Measurements from ENCODE around the gene MYOM1. TPM values are rescaled to one million over a fixed set of nuclear protein-coding genes. Genes with fewer than 3 reads are reported as not detected.

MYOM1 gene
- total RNA-seq, 1 donor from 2014 or later: 1.2 TPM

GRCh38 chr18:3060667-3061580, 158.8 kb downstream of the MYOM1 start:
- Histone ChIP-seq H3K4me1 (no peaks in the 10 kb centered on the region), H3K36me3 (no peaks in the 10 kb centered on the region), H3K27me3 (no peaks in the 10 kb centered on the region), H3K27ac (peak overlapping the region; percentile 54), H3K4me3 (no peak overlapping the region), H3K9me3 (no peaks in the 10 kb centered on the region)
- intact Hi-C loops (cut with DNase I): loop anchor here (5.0 to 10.0 kb wide), 2 partner anchors 46 to 129 kb away; partner anchors contain the start of gene LPIN2
- TF ChIP-seq CTCF (IDR thresholded peaks at IDR 0.05): no peak
- TF ChIP-seq POLR2AphosphoS5 (IDR thresholded peaks at IDR 0.05; ENCODE audit: insufficient read depth in 1 of 2, low read depth in 1 of 2): peak in 1 of 2 donors; percentile 23
- TF ChIP-seq POLR2A (IDR thresholded peaks at IDR 0.05): no peak
- DNase-seq (ENCODE audit: extremely low spot score in 2 of 2): no peak

- Histone ChIP-seq H3K4me3 (no peak overlapping the region), H3K9me3 (no peaks in the 10 kb centered on the region), H3K4me1 (no peaks in the 10 kb centered on the region), H3K36me3 (no peaks in the 10 kb centered on the region), H3K27me3 (no peaks in the 10 kb centered on the region), H3K27ac (peak overlapping the region; percentile 42)
- TF ChIP-seq CTCF (IDR thresholded peaks at IDR 0.05) (no peak), POLR2A (IDR thresholded peaks at IDR 0.05) (no peak), POLR2AphosphoS5 (IDR thresholded peaks at IDR 0.05; ENCODE audit: insufficient read depth in 1 of 2, low read depth in 1 of 2) (no peak)
- no peak for DNase-seq (ENCODE audit: extremely low spot score in 2 of 2)
- intact Hi-C loops (cut with DNase I): no loop called here
Observed at GRCh38 chr18:3059272-3059671, 160.5 kb downstream of the MYOM1 start.

- Histone ChIP-seq H3K4me3 (no peak overlapping the region), H3K4me1 (no peaks in the 10 kb centered on the region), H3K9me3 (no peaks in the 10 kb centered on the region), H3K27me3 (no peaks in the 10 kb centered on the region), H3K27ac (peak overlapping the region; percentile 42), H3K36me3 (no peaks in the 10 kb centered on the region)
- DNase-seq (ENCODE audit: extremely low spot score in 2 of 2): no peak
- TF ChIP-seq POLR2AphosphoS5 (IDR thresholded peaks at IDR 0.05; ENCODE audit: insufficient read depth in 1 of 2, low read depth in 1 of 2): no peak
- TF ChIP-seq POLR2A (IDR thresholded peaks at IDR 0.05): no peak
- TF ChIP-seq CTCF (IDR thresholded peaks at IDR 0.05): no peak
- intact Hi-C loops (cut with DNase I): no loop called here
Observed at GRCh38 chr18:3058328-3059191, 161.2 kb downstream of the MYOM1 start.

- no peak overlapping the region for H3K4me3 ChIP-seq
- DNase-seq (ENCODE audit: extremely low spot score in 2 of 2): no peak
- no peaks in the 10 kb centered on the region for H3K4me1 ChIP-seq
- H3K9me3 ChIP-seq: no peaks in the 10 kb centered on the region
- TF ChIP-seq CTCF (IDR thresholded peaks at IDR 0.05) (no peak), POLR2A (IDR thresholded peaks at IDR 0.05) (no peak), POLR2AphosphoS5 (IDR thresholded peaks at IDR 0.05; ENCODE audit: insufficient read depth in 1 of 2, low read depth in 1 of 2) (no peak)
- H3K27me3 ChIP-seq: no peaks in the 10 kb centered on the region
- intact Hi-C loops (cut with DNase I): no loop called here
- no peaks in the 10 kb centered on the region for H3K36me3 ChIP-seq
- no peak overlapping the region for H3K27ac ChIP-seq
Observed at GRCh38 chr18:3057526-3057925, 162.2 kb downstream of the MYOM1 start.
